GM12878 (cell line): ENCODE results near the gene TRH.
"Not testable (repeated sequence)": the region's sequence is repeated elsewhere in the genome, so short reads cannot be mapped to it uniquely, and the experiment has no call there.

Experiments
- FOS ChIP-seq: IDR thresholded peaks from 3 replicates; pipeline ENCODE4 v1.6.1; 2011; ENCODE audit warnings: borderline replicate concordance; ENCODE audit not compliant: insufficient read length; ENCODE audit errors: extremely low read depth
- SMC3 ChIP-seq: IDR thresholded peaks from 2 replicates; pipeline ENCODE4 v1.6.1; 2011; ENCODE audit warnings: low read length, improper control_type of control experiment, borderline replicate concordance
- TAF1 ChIP-seq: IDR thresholded peaks from 2 replicates; pipeline ENCODE4 v1.6.1; 2011; ENCODE audit warnings: mild to moderate bottlenecking, low read depth, low read length, borderline replicate concordance
- TF ChIP-seq, protein P1 (sequence below): fragments of 450-650 bp; formaldehyde crosslinking; IDR thresholded peaks from 2 replicates; pipeline ENCODE4 v1.5.0; 2022; ENCODE audit warnings: mild to moderate bottlenecking, missing genetic modification characterization
- TF ChIP-seq, protein P2 (sequence below): IDR thresholded peaks from 2 replicates; pipeline ENCODE4 v1.6.1; 2012; ENCODE audit warnings: low read length, inconsistent platforms

DNA sequence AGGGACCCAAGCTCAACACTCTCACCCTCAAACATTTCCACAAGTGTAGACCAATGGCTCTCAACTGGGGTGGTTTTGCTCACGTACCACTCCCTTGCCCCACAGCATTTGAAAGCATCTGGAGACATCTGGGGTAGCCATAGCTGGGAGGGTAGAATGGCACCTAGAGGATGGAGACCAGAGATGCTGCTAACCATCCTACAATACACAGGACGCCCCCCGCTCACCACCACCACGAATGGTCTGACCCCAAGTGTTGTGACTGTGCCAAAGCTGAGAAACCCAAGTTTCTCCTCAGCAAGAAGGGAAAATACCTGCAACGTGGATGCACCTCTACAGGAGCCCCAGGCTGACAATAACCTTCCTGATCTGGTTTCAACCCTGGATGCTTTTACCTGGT, 24.7 kb downstream of the TRH start:
- not testable (repeated sequence) for TF ChIP-seq FOS, SMC3, TAF1
- TF ChIP-seq, protein P1, sequence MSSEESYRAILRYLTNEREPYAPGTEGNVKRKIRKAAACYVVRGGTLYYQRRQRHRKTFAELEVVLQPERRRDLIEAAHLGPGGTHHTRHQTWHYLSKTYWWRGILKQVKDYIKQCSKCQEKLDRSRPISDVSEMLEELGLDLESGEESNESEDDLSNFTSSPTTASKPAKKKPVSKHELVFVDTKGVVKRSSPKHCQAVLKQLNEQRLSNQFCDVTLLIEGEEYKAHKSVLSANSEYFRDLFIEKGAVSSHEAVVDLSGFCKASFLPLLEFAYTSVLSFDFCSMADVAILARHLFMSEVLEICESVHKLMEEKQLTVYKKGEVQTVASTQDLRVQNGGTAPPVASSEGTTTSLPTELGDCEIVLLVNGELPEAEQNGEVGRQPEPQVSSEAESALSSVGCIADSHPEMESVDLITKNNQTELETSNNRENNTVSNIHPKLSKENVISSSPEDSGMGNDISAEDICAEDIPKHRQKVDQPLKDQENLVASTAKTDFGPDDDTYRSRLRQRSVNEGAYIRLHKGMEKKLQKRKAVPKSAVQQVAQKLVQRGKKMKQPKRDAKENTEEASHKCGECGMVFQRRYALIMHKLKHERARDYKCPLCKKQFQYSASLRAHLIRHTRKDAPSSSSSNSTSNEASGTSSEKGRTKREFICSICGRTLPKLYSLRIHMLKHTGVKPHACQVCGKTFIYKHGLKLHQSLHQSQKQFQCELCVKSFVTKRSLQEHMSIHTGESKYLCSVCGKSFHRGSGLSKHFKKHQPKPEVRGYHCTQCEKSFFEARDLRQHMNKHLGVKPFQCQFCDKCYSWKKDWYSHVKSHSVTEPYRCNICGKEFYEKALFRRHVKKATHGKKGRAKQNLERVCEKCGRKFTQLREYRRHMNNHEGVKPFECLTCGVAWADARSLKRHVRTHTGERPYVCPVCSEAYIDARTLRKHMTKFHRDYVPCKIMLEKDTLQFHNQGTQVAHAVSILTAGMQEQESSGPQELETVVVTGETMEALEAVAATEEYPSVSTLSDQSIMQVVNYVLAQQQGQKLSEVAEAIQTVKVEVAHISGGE (CRISPR knock-in tag) = not testable (repeated sequence)
- TF ChIP-seq, protein P2, sequence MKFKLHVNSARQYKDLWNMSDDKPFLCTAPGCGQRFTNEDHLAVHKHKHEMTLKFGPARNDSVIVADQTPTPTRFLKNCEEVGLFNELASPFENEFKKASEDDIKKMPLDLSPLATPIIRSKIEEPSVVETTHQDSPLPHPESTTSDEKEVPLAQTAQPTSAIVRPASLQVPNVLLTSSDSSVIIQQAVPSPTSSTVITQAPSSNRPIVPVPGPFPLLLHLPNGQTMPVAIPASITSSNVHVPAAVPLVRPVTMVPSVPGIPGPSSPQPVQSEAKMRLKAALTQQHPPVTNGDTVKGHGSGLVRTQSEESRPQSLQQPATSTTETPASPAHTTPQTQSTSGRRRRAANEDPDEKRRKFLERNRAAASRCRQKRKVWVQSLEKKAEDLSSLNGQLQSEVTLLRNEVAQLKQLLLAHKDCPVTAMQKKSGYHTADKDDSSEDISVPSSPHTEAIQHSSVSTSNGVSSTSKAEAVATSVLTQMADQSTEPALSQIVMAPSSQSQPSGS = not testable (repeated sequence)
